K562 (cell line): ENCODE measurements around the gene IDH3G. TPM values are rescaled to one million over a fixed set of nuclear protein-coding genes. Genes with fewer than 3 reads are reported as not detected.

ENCODE experiments used
- ATAC-seq: fragments of 200-7000 bp; cut with Tn5 transposase; 3 replicates; pipeline ENCODE4 v1.9.1; 2020; ENCODE audit warnings: moderate library complexity
- BruUV-seq: library from RNA; stranded (reverse); fragments of 400-500 nt; replicated peaks from 2 replicates; lab custom pipeline; 2021; lab: Mats Ljungman, UMichigan
- CTCF ChIA-PET: fragments of 300-600 bp; formaldehyde crosslinking; extraction: SDS; loops from one replicate; lab custom pipeline; 2021; ENCODE audit warnings: low intra/inter-chr PET ratio; lab: Yijun Ruan, JAX
- POLR2A ChIA-PET: fragments of 300-600, 350-650 bp; sonication (Branson Sonifier 250); formaldehyde crosslinking; extraction: SDS; loops from one replicate; lab custom pipeline; 2021; ENCODE audit warnings: antibody characterized with exemption, inconsistent platforms; lab: Yijun Ruan, JAX
- DNase-seq, 4 experiments: peaks; one replicate each; pipeline versions ENCODE4 v3.0.0 to v3.0.0-alpha.2; 2011 to 2018; ENCODE audit warnings: low spot score in 3 of 4, mixed read lengths in 3 of 4; ENCODE audit errors: extremely low read depth in 1 of 4
- FAIRE-seq: peaks from 2 replicates; lab custom pipeline; 2011; peaks lifted over from hg19 to GRCh38; lab: Jason Lieb, UNC
- H2AFZ ChIP-seq: 2 replicates; pipeline ENCODE4 v1.6.0; 2011; ENCODE audit warnings: low read depth, low read length, control low read depth, inconsistent platforms
- H3K27ac ChIP-seq: fragments of 200-600 bp; 3 replicates; pipeline ENCODE4 v1.8.0; 2011; ENCODE audit warnings: low read depth, mild to moderate bottlenecking, control low read depth, inconsistent platforms, low read length, moderate library complexity, mixed read lengths; ENCODE audit errors: extremely low read depth
- H3K27me3 ChIP-seq, 2 experiments: fragments of 300-600 bp in 1 of 2; 2 replicates in 1 of 2; 3 replicates in 1 of 2; pipeline versions ENCODE4 v1.6.0 to v1.8.0; 2011; ENCODE audit warnings: inconsistent platforms in 2 of 2, low read length in 2 of 2, mild to moderate bottlenecking in 1 of 2, mixed read lengths in 1 of 2, moderate library complexity in 1 of 2; ENCODE audit not compliant: control insufficient read depth in 2 of 2, insufficient read depth in 2 of 2
- H3K36me3 ChIP-seq: fragments of 300-600 bp; 3 replicates; pipeline ENCODE4 v1.8.0; 2011; ENCODE audit warnings: mild to moderate bottlenecking, low read length, inconsistent platforms; ENCODE audit not compliant: control insufficient read depth, insufficient read depth
- H3K4me1 ChIP-seq, 2 experiments: fragments of 200-600 bp in 1 of 2; replicated peaks in 1 of 2; 2 replicates in 1 of 2; 3 replicates in 1 of 2; pipeline versions ENCODE4 v1.5.1 to v1.8.0; 2011; ENCODE audit warnings: inconsistent platforms in 2 of 2, low read length in 2 of 2, mild to moderate bottlenecking in 1 of 2, mixed read lengths in 1 of 2, moderate library complexity in 1 of 2; ENCODE audit not compliant: control insufficient read depth in 2 of 2, insufficient read depth in 2 of 2
- H3K4me2 ChIP-seq: 2 replicates; pipeline ENCODE4 v1.6.1; 2011; ENCODE audit warnings: low read length, control low read depth, inconsistent platforms, mixed read lengths; ENCODE audit not compliant: insufficient read depth
- H3K4me3 ChIP-seq: fragments of 200-600 bp; sonication (generic), shearing (Covaris generic); 2 replicates; pipeline ENCODE4 v1.5.1; 2016; ENCODE audit warnings: control low read depth, inconsistent platforms
- H3K79me2 ChIP-seq: fragments of 200-600 bp; 3 replicates; pipeline ENCODE4 v1.8.0; 2011; ENCODE audit warnings: low read length, inconsistent platforms; ENCODE audit not compliant: control insufficient read depth, insufficient read depth
- H3K9ac ChIP-seq, 2 experiments: 2 replicates each; pipeline versions ENCODE4 v1.6.0 to v1.6.1; 2011; ENCODE audit warnings: low read depth in 2 of 2, low read length in 2 of 2, control low read depth in 1 of 2, inconsistent platforms in 1 of 2, mild to moderate bottlenecking in 1 of 2, mixed read lengths in 1 of 2; ENCODE audit not compliant: insufficient read depth in 1 of 2
- H3K9me1 ChIP-seq: one replicate; pipeline ENCODE4 v1.6.0; 2011; ENCODE audit warnings: inconsistent platforms, mild to moderate bottlenecking, low read length, moderate library complexity; ENCODE audit not compliant: control insufficient read depth, insufficient read depth
- H3K9me3 ChIP-seq: replicated peaks from 2 replicates; pipeline ENCODE4 v1.5.1; 2011; ENCODE audit warnings: low read depth, low read length, inconsistent platforms; ENCODE audit not compliant: control insufficient read depth, insufficient read depth
- H4K20me1 ChIP-seq: replicated peaks from 2 replicates; pipeline ENCODE4 v1.6.1; 2011; ENCODE audit warnings: low read length, inconsistent platforms, mixed read lengths; ENCODE audit not compliant: control insufficient read depth, insufficient read depth
- BRF1 ChIP-seq: IDR thresholded peaks from 3 replicates; pipeline ENCODE4 v1.6.1; 2011; ENCODE audit warnings: borderline replicate concordance, mild to moderate bottlenecking; ENCODE audit not compliant: insufficient read length; ENCODE audit errors: extremely low read depth
- CBX3 ChIP-seq, 2 experiments: IDR thresholded peaks; 1 replicate in 1 of 2; 2 replicates in 1 of 2; pipeline ENCODE4 v1.6.1; 2012; ENCODE audit warnings: inconsistent platforms in 2 of 2, low read length in 2 of 2, borderline replicate concordance in 1 of 2, control low read depth in 1 of 2
- CEBPB ChIP-seq: fragments of 450-650 bp; IDR thresholded peaks from 2 replicates; pipeline ENCODE4 v1.6.1; 2016; ENCODE audit warnings: missing genetic modification characterization, missing compliant biosample characterization
- CEBPG ChIP-seq, 3 experiments: fragments of 200-800 bp in 1 of 3; sonication (Bioruptor generic) in 1 of 3; sonication (generic) in 1 of 3; formaldehyde crosslinking in 1 of 3; IDR thresholded peaks in 2 of 3; conservative IDR thresholded peaks in 1 of 3; 2 replicates each; pipeline versions ENCODE4 v1.6.1 to v1.8.0; 2016 to 2022; ENCODE audit warnings: missing compliant biosample characterization in 2 of 3, missing genetic modification characterization in 2 of 3, mild to moderate bottlenecking in 1 of 3, missing genetic modification reagents in 1 of 3
- PCBP1 ChIP-seq: fragments of 200-400 bp; formaldehyde crosslinking; IDR thresholded peaks from 2 replicates; pipeline ENCODE4 v1.6.1; 2018; ENCODE audit warnings: mild to moderate bottlenecking, low read depth, low read length; ENCODE audit not compliant: poor library complexity, severe bottlenecking
- RFX7 ChIP-seq: fragments of 250-450 bp; sonication (Bioruptor Pico); IDR thresholded peaks from 2 replicates; pipeline ENCODE4 v1.5.1; 2021; ENCODE audit warnings: mild to moderate bottlenecking
- ZNF175 ChIP-seq: fragments of 200-800 bp; sonication (Bioruptor generic); IDR thresholded peaks from 2 replicates; pipeline ENCODE4 v1.6.1; 2016; ENCODE audit warnings: low read depth, mild to moderate bottlenecking, missing genetic modification characterization, missing compliant biosample characterization
- ZNF583 ChIP-seq: fragments of 250-450 bp; sonication (Bioruptor Pico); IDR thresholded peaks from 2 replicates; pipeline ENCODE4 v1.4.0; 2020
- WGBS: fragments of 100-300 bp; shearing (Covaris generic); methylation state at CpG from one replicate; pipeline ENCODE4 v1.1.6; 2016; ENCODE audit warnings: low coverage, mixed read lengths; ENCODE audit not compliant: insufficient coverage; ENCODE audit errors: missing lambda C conversion rate; 5-methylcytosine and 5-hydroxymethylcytosine counted together
- in situ Hi-C: fragments of 300-500 bp; cut with MboI; formaldehyde crosslinking; loops from 4 replicates; pipeline ENCODE4 v1.15.0; 2018; ENCODE audit warnings: inconsistent platforms, mixed read lengths
- intact Hi-C: fragments of 100-400 bp; cut with micrococcal nuclease; formaldehyde crosslinking; loops from 2 replicates; pipeline ENCODE4 v1.14.2; 2022
- polyA plus RNA-seq, 8 experiments: library from polyadenylated mRNA; depleted of rRNA in 4 of 8; stranded (reverse) in 5 of 8; unstranded in 3 of 8; fragments of >200 nt; fragmentation: Nextera tagmentation in 2 of 8; fragmentation: Illumina TruSeq in 1 of 8; extraction: Ambion mirVana in 2 of 8; extraction: Trizol in 1 of 8; gene quantifications; 2 replicates each; pipeline versions ENCODE4 v1.2.1 to v1.2.3, GENCODE V29; 2011 to 2014; ENCODE audit warnings: inconsistent platforms in 1 of 8, missing spikeins in 1 of 8
- total RNA-seq, 7 experiments: library from RNA; depleted of rRNA in 6 of 7; stranded (reverse); fragments of >200 nt in 6 of 7; fragmentation: Illumina TruSeq in 2 of 7; extraction: Trizol in 2 of 7; gene quantifications; 2 replicates each; pipeline versions ENCODE4 v1.2.1 to v1.2.3, GENCODE V29; 2011 to 2021; ENCODE audit warnings: low replicate concordance in 1 of 7
- TF ChIP-seq, protein P1 (sequence below): fragments of 250-450 bp; sonication (Bioruptor Pico); IDR thresholded peaks from 2 replicates; pipeline ENCODE4 v1.5.0; 2022; ENCODE audit warnings: mild to moderate bottlenecking
- TF ChIP-seq, protein P2 (sequence below): fragments of 450-650 bp; IDR thresholded peaks from 2 replicates; pipeline ENCODE4 v1.6.1; 2016; ENCODE audit warnings: antibody characterized with exemption

Gene IDH3G
- total and polyA plus RNA-seq, 9 of the 15 experiments (the other 6 are each of a cell fraction or from before 2014, with no cell fraction given), result 24.3 to 72.5 (median 37.9) TPM

DNA sequence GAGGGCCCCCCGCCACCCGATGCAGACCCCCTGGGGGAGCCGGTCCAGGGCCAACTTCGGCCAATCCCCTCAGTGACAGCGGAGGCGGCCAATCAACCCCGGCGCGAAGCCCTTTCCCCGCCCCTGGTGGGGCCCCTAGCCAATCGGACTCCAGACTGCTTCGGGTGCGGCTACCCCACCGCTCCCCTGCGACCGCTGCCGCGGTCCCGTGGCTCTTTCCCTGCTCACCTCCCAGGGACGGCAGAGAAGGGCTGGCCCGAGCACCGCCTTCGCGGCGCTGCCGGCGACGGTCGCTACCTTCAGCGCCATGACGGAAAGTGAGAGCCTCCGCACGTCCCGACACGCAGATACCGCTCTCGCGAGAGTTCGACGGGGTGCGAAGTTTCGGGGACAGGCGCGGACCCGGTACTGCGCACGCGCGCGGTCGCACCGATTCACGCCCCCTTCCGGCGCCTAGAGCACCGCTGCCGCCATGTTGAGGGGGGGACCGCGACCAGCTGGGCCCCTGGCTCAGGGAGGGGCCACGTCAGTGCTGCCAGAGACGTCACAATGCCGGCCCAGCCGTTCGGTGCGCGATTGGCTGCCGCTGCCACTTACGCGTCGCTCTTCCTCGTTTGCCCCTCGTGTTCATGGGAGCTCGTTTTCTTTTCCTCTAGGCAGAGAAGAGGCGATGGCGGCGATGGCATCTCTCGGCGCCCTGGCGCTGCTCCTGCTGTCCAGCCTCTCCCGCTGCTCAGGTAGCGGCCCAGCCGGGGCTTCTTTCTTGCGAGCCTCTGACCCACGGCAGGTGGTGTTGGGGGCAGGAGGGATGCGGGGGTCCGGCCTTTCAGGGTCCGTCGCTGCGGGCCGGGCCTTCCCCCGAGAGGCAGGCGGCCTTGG lies at the start of gene IDH3G, which contains the start of gene SSR4 (continued):
- no peak for TF ChIP-seq RFX7
- TF ChIP-seq, protein P1, sequence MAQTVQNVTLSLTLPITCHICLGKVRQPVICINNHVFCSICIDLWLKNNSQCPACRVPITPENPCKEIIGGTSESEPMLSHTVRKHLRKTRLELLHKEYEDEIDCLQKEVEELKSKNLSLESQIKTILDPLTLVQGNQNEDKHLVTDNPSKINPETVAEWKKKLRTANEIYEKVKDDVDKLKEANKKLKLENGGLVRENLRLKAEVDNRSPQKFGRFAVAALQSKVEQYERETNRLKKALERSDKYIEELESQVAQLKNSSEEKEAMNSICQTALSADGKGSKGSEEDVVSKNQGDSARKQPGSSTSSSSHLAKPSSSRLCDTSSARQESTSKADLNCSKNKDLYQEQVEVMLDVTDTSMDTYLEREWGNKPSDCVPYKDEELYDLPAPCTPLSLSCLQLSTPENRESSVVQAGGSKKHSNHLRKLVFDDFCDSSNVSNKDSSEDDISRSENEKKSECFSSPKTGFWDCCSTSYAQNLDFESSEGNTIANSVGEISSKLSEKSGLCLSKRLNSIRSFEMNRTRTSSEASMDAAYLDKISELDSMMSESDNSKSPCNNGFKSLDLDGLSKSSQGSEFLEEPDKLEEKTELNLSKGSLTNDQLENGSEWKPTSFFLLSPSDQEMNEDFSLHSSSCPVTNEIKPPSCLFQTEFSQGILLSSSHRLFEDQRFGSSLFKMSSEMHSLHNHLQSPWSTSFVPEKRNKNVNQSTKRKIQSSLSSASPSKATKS (CRISPR knock-in tag), result no peak
- no peak for TF ChIP-seq BRF1
- no peak for TF ChIP-seq ZNF583 (CRISPR knock-in tag)
- no peak for TF ChIP-seq PCBP1

DNA sequence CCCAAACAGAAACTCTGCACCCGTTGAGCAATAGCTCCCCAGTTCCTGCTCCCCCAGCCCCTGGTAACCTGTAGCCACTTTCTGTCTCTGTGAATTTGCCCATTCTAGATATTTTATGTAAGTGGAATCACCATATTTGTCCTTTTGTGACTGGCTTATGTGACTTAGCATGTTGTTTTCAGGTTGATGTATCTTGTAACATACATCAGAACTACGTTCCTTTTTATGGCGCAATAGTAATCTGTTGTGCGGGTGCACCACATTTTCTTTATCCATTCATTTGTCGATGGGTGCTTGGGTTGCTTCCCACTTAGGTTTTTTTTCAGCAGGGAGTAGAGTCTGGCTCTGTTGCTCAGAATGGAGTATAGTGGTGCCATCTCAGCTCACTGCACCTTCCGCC lies 42.7 kb upstream of the IDH3G start:
- POLR2A ChIA-PET, result interaction anchor here (1.1 kb wide), 1 partner anchor 9 kb away, joined by 3 read pairs; no protein-coding TSS in a partner anchor
- intact Hi-C loops (no loop called here), in situ Hi-C loops (no loop called here)
- Histone ChIP-seq H3K9ac (no peak overlapping the region), H3K27me3 (peaks cover 3 to 15% of the 10 kb centered on the region in 2 experiments; a peak in 3 of 5 replicates), H4K20me1 (0 out of 2 replicates have a peak, but pooled peaks cover 3% of the 10 kb centered on the region), H3K79me2 (no peaks in the 10 kb centered on the region), H3K4me3 (no peak overlapping the region), H3K9me3 (no peaks in the 10 kb centered on the region), H3K27ac (no peak overlapping the region), H3K36me3 (no peaks in the 10 kb centered on the region), H3K4me1 (no peaks in the 10 kb centered on the region; a peak in 1 of 5 replicates), H3K9me1 (no peaks in the 10 kb centered on the region), H2AFZ (no peak overlapping the region), H3K4me2 (no peak overlapping the region)
- FAIRE-seq (no peak), ATAC-seq (no peak), DNase-seq (no peak)
- WGBS, result 58% methylated on average over 6 of the region's 6 CpGs
- no TSS peak for BruUV-seq
- TF ChIP-seq CEBPB (peak; percentile 77), CEBPG (CRISPR knock-in tag; IDR thresholded peaks at IDR 0.05) (no peak), CEBPG (tag; conservative IDR thresholded peaks at IDR 0.05 in 1 of 2, IDR thresholded peaks at IDR 0.05 in 1 of 2) (peak in 1 of 2 experiments; percentile 45; a peak in 1 of 4 replicates), ZNF175 (CRISPR knock-in tag) (no peak), CBX3 (IDR thresholded peaks at IDR 0.05; ENCODE audit: borderline replicate concordance in 1 of 2, low read length in 2 of 2) (no peak)
- TF ChIP-seq, protein P2, sequence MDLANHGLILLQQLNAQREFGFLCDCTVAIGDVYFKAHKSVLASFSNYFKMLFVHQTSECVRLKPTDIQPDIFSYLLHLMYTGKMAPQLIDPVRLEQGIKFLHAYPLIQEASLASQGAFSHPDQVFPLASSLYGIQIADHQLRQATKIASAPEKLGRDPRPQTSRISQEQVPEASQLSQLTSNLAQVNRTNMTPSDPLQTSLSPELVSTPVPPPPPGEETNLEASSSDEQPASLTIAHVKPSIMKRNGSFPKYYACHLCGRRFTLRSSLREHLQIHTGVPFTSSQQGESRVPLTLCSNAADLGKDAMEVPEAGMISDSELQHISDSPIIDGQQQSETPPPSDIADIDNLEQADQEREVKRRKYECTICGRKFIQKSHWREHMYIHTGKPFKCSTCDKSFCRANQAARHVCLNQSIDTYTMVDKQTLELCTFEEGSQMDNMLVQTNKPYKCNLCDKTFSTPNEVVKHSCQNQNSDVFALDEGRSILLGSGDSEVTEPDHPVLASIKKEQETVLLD, result no peak
- CTCF ChIA-PET, result no interaction called here
